Naive thymus-derived CD8-positive, alpha-beta T cell (primary cell): ENCODE results near the gene DEXI. TPM values are rescaled to one million over a fixed set of nuclear protein-coding genes. Genes with fewer than 3 reads are reported as not detected.
A peak's percentile ranks its signal among the peaks of the same experiment; 100 is the strongest.

Experiments
- ATAC-seq, 2 donors: fragments of 150-1000 bp; cut with Tn5 transposase in 1 of 2; sonication (Bioruptor Pico), chemical (Tn5 transposase) in 1 of 2; 1 replicate in 1 of 2; 2 replicates in 1 of 2; pipeline ENCODE4 v1.10.0; 2021; ENCODE audit warnings: mild to moderate bottlenecking in 2 of 2, moderate library complexity in 2 of 2
- POLR2A ChIA-PET: fragments of 350-600 bp; sonication (Branson Sonifier 250); formaldehyde crosslinking; loops from one replicate; lab custom pipeline; 2021; ENCODE audit warnings: antibody characterized with exemption; lab: Charles Lee
- DNase-seq, 10 donors: peaks; one replicate each; pipeline versions ENCODE4 v3.0.0 to v3.0.0-alpha.2; 2020 to 2022
- H3K27ac Mint-ChIP-seq, 10 donors: one replicate each; pipeline ENCODE4 v1.8.0; 2020 to 2022; ENCODE audit warnings: mild to moderate bottlenecking in 10 of 10, mixed read lengths in 10 of 10, moderate library complexity in 4 of 10, inconsistent platforms in 1 of 10
- H3K27me3 Mint-ChIP-seq, 5 donors: one replicate each; pipeline ENCODE4 v1.8.0; 2021 to 2022; ENCODE audit warnings: mixed read lengths in 5 of 5
- H3K36me3 Mint-ChIP-seq, 3 donors: one replicate each; pipeline ENCODE4 v1.8.0; 2020 to 2022; ENCODE audit warnings: mixed read lengths in 3 of 3, mild to moderate bottlenecking in 2 of 3, inconsistent platforms in 1 of 3
- H3K4me1 Mint-ChIP-seq, 4 donors: one replicate each; pipeline ENCODE4 v1.8.0; 2021 to 2022; ENCODE audit warnings: mixed read lengths in 4 of 4
- H3K4me3 Mint-ChIP-seq, 10 donors: one replicate each; pipeline ENCODE4 v1.8.0; 2020 to 2022; ENCODE audit warnings: mild to moderate bottlenecking in 10 of 10, mixed read lengths in 10 of 10, moderate library complexity in 6 of 10, inconsistent platforms in 1 of 10
- H3K9me3 Mint-ChIP-seq, 9 donors: one replicate each; pipeline ENCODE4 v1.8.0; 2020 to 2022; ENCODE audit warnings: mixed read lengths in 9 of 9, mild to moderate bottlenecking in 3 of 9, inconsistent platforms in 1 of 9, moderate library complexity in 1 of 9
- polyA plus RNA-seq, 3 donors: library from polyadenylated mRNA; unstranded; fragments of 300-500 nt; fragmentation: Illumina TruSeq; gene quantifications; one replicate each; pipeline ENCODE4 v1.2.3, GENCODE V29; 2021
- total RNA-seq, 8 experiments: library from RNA in 2 of 8; stranded (reverse) in 2 of 8; gene quantifications; one replicate each; pipeline ENCODE4 v1.2.3 and lab custom pipeline; 2021 to 2026

DEXI gene
- total and polyA plus RNA-seq, 5 experiments from 2014 or later, result 30.5 to 60.4 (median 50.8) TPM

DNA sequence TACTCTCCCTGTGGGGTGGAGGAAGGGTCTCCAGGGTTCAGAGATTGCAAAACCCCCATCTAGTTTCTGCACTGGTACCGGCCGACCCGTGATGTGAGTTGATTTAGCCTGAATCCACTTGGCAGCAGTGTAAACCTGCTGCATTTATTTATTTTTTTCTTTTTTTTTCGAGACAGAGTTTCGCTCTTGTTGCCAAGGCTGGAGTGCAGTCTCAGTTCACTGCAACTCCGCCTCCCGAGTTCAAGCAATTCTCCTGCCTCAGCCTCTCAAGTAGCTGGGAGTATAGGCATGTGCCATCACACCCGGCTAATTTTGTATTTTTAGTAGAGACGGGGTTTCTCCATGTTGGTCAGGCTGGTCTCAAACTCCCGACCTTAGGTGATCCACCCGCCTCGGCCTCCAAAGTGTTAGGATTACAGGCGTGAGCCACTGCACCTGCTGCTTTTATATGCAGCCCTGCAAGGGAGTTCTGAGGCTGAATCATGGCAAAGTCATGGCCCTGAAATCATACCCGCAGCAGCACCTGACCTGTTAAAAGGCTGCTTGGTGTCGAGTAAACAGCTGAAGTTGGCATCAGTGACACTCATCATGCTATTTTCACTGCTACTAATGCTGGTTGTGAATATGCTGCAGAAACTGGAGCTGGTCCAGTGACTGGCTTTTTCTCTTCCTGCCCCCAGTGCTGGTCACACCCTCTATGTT is 21.4 kb downstream of the DEXI start:
- Mint-ChIP-seq H3K27ac (peak overlapping the region in 1 of 10 donors; percentile 62), H3K36me3 (peaks cover 0 to 12% (median 9%) of the 10 kb centered on the region in 3 donors), H3K9me3 (no peaks in the 10 kb centered on the region), H3K4me3 (no peak overlapping the region), H3K27me3 (peaks cover 0 to under 1% (median 0%) of the 10 kb centered on the region in 5 donors), H3K4me1 (peaks cover 0 to 17% (median 4%) of the 10 kb centered on the region in 4 donors)
- POLR2A ChIA-PET, result no interaction called here
- DNase-seq (no peak), ATAC-seq (no peak)

DNA sequence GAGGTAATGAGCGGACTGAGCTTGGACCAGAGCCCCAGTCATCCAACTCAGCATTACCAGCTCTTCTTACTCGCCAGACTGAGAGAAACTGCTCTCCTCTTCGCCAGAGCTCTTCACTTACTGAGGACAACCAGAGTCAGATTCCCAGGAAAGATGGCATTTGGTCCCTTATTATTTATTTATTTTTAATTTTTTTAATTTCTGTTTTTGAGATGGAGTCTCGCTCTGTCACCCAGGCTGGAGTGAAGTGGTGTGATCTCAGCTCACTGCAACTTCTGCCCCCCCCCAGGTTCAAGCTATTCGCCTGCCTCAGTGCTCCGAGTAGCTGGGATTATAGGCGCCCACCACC is 23.3 kb downstream of the DEXI start:
- peaks cover 0 to 3% (median 2%) of the 10 kb centered on the region in 3 donors for H3K36me3 Mint-ChIP-seq
- peak overlapping the region in 1 of 10 donors; percentile 66 for H3K27ac Mint-ChIP-seq
- H3K9me3 Mint-ChIP-seq, result no peaks in the 10 kb centered on the region
- POLR2A ChIA-PET, result interaction anchor here (1.1 kb wide), 1 partner anchor 41 kb away, joined by 3 read pairs; no protein-coding TSS in a partner anchor
- H3K4me1 Mint-ChIP-seq, result peaks cover 0 to 23% (median 3%) of the 10 kb centered on the region in 4 donors
- peaks cover 0 to 3% (median 0%) of the 10 kb centered on the region in 5 donors for H3K27me3 Mint-ChIP-seq
- H3K4me3 Mint-ChIP-seq, result no peak overlapping the region
- no peak for DNase-seq
- ATAC-seq, result no peak

DNA sequence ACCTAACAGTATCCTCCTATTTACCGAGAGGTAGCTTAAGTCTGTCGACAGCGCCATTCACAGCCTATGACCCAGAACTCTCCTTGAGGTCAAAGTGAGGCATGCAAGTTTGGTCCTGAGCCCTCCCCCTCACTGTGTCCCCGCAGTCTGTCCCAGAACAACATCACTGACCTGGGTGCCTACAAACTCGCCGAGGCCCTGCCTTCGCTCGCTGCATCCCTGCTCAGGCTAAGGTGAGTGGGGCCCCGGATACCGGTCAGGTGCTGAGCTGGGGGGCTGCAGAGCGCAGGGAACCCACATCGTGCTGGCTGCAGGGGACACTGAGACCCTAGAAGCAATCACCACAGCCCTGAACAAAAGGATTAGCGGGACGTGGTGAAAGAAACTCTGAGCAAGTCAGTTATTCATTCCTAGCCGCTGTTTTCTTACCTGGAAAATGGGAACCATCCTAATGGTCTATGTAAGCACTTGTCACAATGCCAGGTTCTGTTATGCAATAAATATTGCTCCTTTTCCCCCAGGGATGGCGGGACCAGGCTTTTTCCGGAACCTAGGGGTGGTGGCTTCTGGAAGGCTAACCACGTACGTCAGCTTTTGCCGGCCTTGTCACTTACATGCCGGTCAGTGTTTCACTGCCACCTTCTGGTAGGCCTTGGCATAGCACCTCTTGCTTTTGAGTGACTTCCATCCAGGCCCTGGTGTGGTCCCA is 23.8 kb downstream of the DEXI start:
- H3K27ac Mint-ChIP-seq, result peak overlapping the region in 1 of 10 donors; percentile 66

DNA sequence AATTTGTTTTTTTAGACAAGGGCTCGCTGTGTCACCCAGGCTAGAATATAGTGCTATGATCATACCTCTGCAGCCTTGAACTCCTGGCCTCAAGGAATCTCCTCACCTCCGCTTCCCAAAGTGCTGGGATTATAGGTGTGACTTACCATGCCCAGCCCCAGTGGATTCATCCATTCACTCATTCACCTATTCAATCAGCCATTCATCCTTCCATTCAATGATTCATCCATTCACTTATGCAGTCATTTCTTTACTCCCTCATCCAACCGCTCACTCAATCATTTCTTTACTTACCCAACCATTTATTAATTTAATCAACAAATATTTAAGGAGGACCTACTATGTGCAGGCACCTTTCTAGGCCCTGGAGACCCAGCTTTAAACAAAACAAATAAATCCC is 25.7 kb downstream of the DEXI start:
- no peaks in the 10 kb centered on the region for H3K9me3 Mint-ChIP-seq
- DNase-seq (no peak), ATAC-seq (no peak)
- H3K36me3 Mint-ChIP-seq, result no peaks in the 10 kb centered on the region
- no peak overlapping the region for H3K4me3 Mint-ChIP-seq
- peak overlapping the region in 1 of 10 donors; percentile 22 for H3K27ac Mint-ChIP-seq
- peaks cover 0 to 26% (median 4%) of the 10 kb centered on the region in 4 donors for H3K4me1 Mint-ChIP-seq
- H3K27me3 Mint-ChIP-seq, result peaks cover 0 to 3% (median 0%) of the 10 kb centered on the region in 5 donors
- POLR2A ChIA-PET, result no interaction called here

More for the DNA sequence above, 23.8 kb downstream of the DEXI start:
- H3K4me1 Mint-ChIP-seq, result peaks cover 0 to 22% (median 4%) of the 10 kb centered on the region in 4 donors
- H3K4me3 Mint-ChIP-seq, result no peak overlapping the region
- POLR2A ChIA-PET, result interaction anchor here (1.1 kb wide), 1 partner anchor 40 kb away, joined by 3 read pairs; no protein-coding TSS in a partner anchor
- ATAC-seq, result peak; percentile 61 to 80
- H3K9me3 Mint-ChIP-seq, result no peaks in the 10 kb centered on the region
- H3K36me3 Mint-ChIP-seq, result peaks cover 0 to 3% (median 0%) of the 10 kb centered on the region in 3 donors
- H3K27me3 Mint-ChIP-seq, result peaks cover 0 to 3% (median 0%) of the 10 kb centered on the region in 5 donors
- DNase-seq, result peak; percentile 48 to 81 (median 60)

DNA sequence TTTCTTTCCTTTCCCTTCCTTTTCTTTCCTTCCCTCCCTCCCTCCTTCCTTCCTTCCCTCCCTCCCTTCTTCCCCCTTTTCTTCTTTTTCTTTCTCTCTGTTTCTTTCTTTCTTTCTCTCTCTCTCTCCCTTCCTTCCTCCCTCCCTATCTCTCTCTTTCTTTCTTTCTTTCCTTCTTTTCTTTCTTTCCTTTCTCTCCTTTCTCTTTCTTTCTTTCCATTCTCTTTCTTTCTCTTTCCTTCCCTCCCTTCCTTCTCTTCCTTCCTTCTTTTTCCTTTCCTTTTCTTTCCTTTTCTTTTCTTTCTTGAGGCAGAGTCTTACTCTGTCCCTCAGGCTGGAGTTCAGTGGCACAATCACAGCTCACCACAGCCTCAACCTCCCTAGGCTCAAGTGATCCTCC is 31.0 kb downstream of the DEXI start:
- Mint-ChIP-seq H3K27me3 (peaks cover 0 to 3% (median 0%) of the 10 kb centered on the region in 5 donors), H3K4me1 (peaks cover 0 to 13% (median 1%) of the 10 kb centered on the region in 4 donors), H3K27ac (peak overlapping the region in 1 of 10 donors; percentile 58), H3K9me3 (no peaks in the 10 kb centered on the region), H3K4me3 (no peak overlapping the region), H3K36me3 (peaks cover 0 to 2% (median 0%) of the 10 kb centered on the region in 3 donors)
- DNase-seq (no peak), ATAC-seq (no peak)
- POLR2A ChIA-PET, result no interaction called here

DNA sequence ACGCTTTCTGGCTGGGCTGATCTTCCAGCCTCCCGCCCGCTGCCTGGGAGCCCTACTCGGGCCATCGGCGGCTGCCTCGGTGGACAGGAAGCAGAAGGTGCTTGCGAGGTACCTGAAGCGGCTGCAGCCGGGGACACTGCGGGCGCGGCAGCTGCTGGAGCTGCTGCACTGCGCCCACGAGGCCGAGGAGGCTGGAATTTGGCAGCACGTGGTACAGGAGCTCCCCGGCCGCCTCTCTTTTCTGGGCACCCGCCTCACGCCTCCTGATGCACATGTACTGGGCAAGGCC is 34.6 kb downstream of the DEXI start:
- H3K36me3 Mint-ChIP-seq, result peaks cover 0 to 7% (median 6%) of the 10 kb centered on the region in 3 donors
- peaks cover 3 to 11% (median 8%) of the 10 kb centered on the region in 9 donors for H3K9me3 Mint-ChIP-seq
- no peak overlapping the region for H3K4me3 Mint-ChIP-seq
- peaks cover 0 to 6% (median 0%) of the 10 kb centered on the region in 4 donors for H3K4me1 Mint-ChIP-seq
- POLR2A ChIA-PET, result no interaction called here
- H3K27me3 Mint-ChIP-seq, result peaks cover 0 to 5% (median 0%) of the 10 kb centered on the region in 5 donors
- DNase-seq (no peak), ATAC-seq (no peak)
- no peak overlapping the region for H3K27ac Mint-ChIP-seq

DNA sequence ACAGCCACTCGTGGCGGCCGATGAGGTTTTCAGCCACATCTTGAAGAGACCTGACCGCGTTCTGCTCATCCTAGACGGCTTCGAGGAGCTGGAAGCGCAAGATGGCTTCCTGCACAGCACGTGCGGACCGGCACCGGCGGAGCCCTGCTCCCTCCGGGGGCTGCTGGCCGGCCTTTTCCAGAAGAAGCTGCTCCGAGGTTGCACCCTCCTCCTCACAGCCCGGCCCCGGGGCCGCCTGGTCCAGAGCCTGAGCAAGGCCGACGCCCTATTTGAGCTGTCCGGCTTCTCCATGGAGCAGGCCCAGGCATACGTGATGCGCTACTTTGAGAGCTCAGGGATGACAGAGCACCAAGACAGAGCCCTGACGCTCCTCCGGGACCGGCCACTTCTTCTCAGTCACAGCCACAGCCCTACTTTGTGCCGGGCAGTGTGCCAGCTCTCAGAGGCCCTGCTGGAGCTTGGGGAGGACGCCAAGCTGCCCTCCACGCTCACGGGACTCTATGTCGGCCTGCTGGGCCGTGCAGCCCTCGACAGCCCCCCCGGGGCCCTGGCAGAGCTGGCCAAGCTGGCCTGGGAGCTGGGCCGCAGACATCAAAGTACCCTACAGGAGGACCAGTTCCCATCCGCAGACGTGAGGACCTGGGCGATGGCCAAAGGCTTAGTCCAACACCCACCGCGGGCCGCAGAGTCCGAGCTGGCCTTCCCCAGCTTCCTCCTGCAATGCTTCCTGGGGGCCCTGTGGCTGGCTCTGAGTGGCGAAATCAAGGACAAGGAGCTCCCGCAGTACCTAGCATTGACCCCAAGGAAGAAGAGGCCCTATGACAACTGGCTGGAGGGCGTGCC is 35.1 kb downstream of the DEXI start:
- POLR2A ChIA-PET, result interaction anchor here (0.6 kb wide), 1 partner anchor 1878 kb away, joined by 3 read pairs; no protein-coding TSS in a partner anchor

DNA sequence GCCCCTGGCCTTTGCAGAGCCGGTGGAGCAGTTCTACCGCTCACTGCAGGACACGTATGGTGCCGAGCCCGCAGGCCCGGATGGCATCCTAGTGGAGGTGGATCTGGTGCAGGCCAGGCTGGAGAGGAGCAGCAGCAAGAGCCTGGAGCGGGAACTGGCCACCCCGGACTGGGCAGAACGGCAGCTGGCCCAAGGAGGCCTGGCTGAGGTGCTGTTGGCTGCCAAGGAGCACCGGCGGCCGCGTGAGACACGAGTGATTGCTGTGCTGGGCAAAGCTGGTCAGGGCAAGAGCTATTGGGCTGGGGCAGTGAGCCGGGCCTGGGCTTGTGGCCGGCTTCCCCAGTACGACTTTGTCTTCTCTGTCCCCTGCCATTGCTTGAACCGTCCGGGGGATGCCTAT is 35.8 kb downstream of the DEXI start:
- Mint-ChIP-seq H3K27me3 (peaks cover 0 to 7% (median 0%) of the 10 kb centered on the region in 5 donors), H3K27ac (no peak overlapping the region), H3K4me1 (peaks cover 0 to 1% (median 0%) of the 10 kb centered on the region in 4 donors), H3K9me3 (peaks cover 3 to 15% (median 9%) of the 10 kb centered on the region in 9 donors), H3K4me3 (no peak overlapping the region), H3K36me3 (peaks cover 0 to 12% (median 7%) of the 10 kb centered on the region in 3 donors)
- no peak for ATAC-seq
- POLR2A ChIA-PET, result no interaction called here
- DNase-seq, result no peak

More for the DNA sequence above, 35.1 kb downstream of the DEXI start:
- Mint-ChIP-seq H3K36me3 (peaks cover 0 to 12% (median 7%) of the 10 kb centered on the region in 3 donors), H3K4me3 (no peak overlapping the region), H3K27me3 (peaks cover 0 to 7% (median 0%) of the 10 kb centered on the region in 5 donors), H3K4me1 (peaks cover 0 to 6% (median 0%) of the 10 kb centered on the region in 4 donors), H3K9me3 (peaks cover 3 to 15% (median 9%) of the 10 kb centered on the region in 9 donors), H3K27ac (no peak overlapping the region)
- DNase-seq (no peak), ATAC-seq (no peak)

DNA sequence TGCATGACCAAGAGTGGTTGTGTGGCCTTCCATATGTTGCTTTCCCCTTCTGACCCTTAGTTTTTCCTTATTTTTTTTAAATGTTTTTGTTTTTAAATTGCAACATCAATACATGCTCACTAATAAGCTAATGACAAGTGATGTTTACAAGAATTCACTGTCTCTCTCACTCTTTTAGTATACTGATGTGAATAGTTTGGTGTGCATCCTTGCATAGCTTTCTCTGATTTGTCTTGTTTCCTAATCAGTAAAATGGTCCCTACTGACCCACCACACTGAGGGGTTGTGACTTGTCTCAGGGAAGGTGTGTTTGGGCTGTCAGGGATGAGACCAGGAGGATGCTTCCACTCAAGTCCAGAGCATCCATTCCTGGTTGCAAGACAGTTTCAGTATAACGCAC is 39.3 kb downstream of the DEXI start:
- POLR2A ChIA-PET, result no interaction called here
- H3K9me3 Mint-ChIP-seq, result peaks cover 3 to 15% (median 9%) of the 10 kb centered on the region in 9 donors
- H3K4me1 Mint-ChIP-seq, result peaks cover 0 to 3% (median 0%) of the 10 kb centered on the region in 4 donors
- peaks cover 0 to 7% (median 0%) of the 10 kb centered on the region in 5 donors for H3K27me3 Mint-ChIP-seq
- H3K27ac Mint-ChIP-seq, result peak overlapping the region in 1 of 10 donors; percentile 58
- no peak for ATAC-seq
- H3K4me3 Mint-ChIP-seq, result no peak overlapping the region
- DNase-seq, result no peak
- peaks cover 0 to 10% (median 7%) of the 10 kb centered on the region in 3 donors for H3K36me3 Mint-ChIP-seq

DNA sequence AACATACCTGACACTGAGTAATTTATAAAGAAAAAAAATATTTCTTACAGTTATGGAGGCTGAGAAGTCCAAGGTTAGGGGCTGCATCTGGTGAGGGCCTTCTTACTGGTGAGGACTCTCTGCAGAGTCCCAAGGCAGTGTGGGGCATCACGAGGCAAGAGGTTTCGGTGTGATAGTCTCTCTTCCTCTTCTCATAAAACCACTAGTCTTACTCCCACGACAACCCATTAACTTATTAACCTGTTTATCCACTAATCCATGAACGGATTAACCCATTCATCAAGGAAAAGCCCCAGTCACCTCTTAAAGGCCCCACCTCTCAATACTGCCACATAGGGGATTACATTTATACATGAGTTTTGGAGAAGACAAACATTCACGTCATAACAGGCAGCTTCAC is 45.1 kb downstream of the DEXI start:
- Mint-ChIP-seq H3K36me3 (no peaks in the 10 kb centered on the region), H3K27me3 (peaks cover 1 to 21% (median 5%) of the 10 kb centered on the region in 5 donors), H3K27ac (peak overlapping the region in 1 of 10 donors; percentile 76), H3K4me1 (peaks cover 0 to 41% (median 5%) of the 10 kb centered on the region in 4 donors), H3K4me3 (no peak overlapping the region), H3K9me3 (peaks cover 0 to 2% (median 0%) of the 10 kb centered on the region in 9 donors)
- POLR2A ChIA-PET, result no interaction called here
- ATAC-seq (no peak), DNase-seq (no peak)

DNA sequence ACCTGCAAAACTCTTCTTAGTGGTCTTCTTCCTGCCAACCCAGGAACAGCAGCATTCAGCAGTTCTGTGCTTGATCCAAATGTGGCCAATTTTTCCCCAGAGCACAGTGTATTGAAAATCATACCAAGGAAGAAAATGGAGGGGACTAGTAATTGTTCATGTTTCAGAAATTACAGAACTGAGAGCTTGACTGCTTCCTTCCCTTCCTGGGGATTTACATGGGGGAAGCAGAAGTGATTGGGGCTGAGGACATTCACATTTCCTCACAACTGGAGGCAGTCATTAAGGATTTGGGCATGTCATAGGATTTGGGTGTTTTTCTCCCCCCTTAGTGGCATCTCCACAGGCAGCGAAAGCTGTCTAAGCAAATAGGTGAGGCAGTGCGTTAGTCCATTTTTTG is 45.5 kb downstream of the DEXI start:
- POLR2A ChIA-PET, result no interaction called here
- ATAC-seq, result no peak
- H3K4me1 Mint-ChIP-seq, result peaks cover 0 to 45% (median 5%) of the 10 kb centered on the region in 4 donors
- H3K27ac Mint-ChIP-seq, result peak overlapping the region in 2 of 10 donors; percentile 44 to 76
- peaks cover 1 to 25% (median 6%) of the 10 kb centered on the region in 5 donors for H3K27me3 Mint-ChIP-seq
- peak overlapping the region in 1 of 10 donors; percentile 1 for H3K4me3 Mint-ChIP-seq
- H3K36me3 Mint-ChIP-seq, result no peaks in the 10 kb centered on the region
- peaks cover 0 to 2% (median 0%) of the 10 kb centered on the region in 9 donors for H3K9me3 Mint-ChIP-seq
- no peak for DNase-seq

DNA sequence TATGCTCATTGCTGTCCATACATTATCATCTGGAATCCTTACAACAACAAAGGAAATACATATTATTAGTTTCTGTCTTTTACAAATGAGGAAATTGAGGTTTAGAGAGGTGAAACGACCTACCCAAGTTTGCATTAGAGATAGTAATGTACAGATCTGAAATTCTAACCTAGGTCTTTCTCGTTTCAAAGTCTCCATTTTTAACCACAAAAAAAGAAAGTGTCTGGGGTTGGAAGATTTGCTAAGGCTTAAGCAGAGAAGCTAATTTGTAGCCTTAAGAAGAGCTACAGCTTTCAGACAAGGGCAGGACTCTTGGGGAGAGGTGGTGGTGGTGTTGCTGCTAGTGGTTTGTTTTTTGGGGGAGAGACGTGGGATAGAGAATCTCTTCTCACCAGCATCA is 46.1 kb downstream of the DEXI start:
- H3K4me3 Mint-ChIP-seq, result peak overlapping the region in 1 of 10 donors; percentile 4

More for the DNA sequence above, 46.1 kb downstream of the DEXI start:
- H3K36me3 Mint-ChIP-seq, result no peaks in the 10 kb centered on the region
- POLR2A ChIA-PET, result no interaction called here
- DNase-seq (no peak), ATAC-seq (no peak)
- H3K4me1 Mint-ChIP-seq, result peaks cover 0 to 49% (median 5%) of the 10 kb centered on the region in 4 donors
- peaks cover 1 to 31% (median 11%) of the 10 kb centered on the region in 5 donors for H3K27me3 Mint-ChIP-seq
- H3K27ac Mint-ChIP-seq, result peak overlapping the region in 1 of 10 donors; percentile 55
- H3K9me3 Mint-ChIP-seq, result peaks cover 0 to 2% (median 0%) of the 10 kb centered on the region in 9 donors
